B cell (primary cell): ENCODE results near the gene CYTH4. TPM values are rescaled to one million over a fixed set of nuclear protein-coding genes. Genes with fewer than 3 reads are reported as not detected.

Experiments used
- ATAC-seq: fragments of 200-7000 bp; cut with Tn5 transposase; one replicate; pipeline ENCODE4 v1.10.0; 2021; ENCODE audit warnings: low read depth, mild to moderate bottlenecking, moderate number of reproducible peaks, moderate library complexity
- CTCF ChIA-PET: fragments of 350-600 bp; sonication (Branson Sonifier 250); formaldehyde crosslinking; loops from one replicate; lab custom pipeline; 2021; ENCODE audit warnings: antibody characterized with exemption, inconsistent platforms; lab: Charles Lee
- POLR2A ChIA-PET: fragments of 350-600 bp; sonication (Branson Sonifier 250); formaldehyde crosslinking; loops from one replicate; lab custom pipeline; 2021; ENCODE audit warnings: antibody characterized with exemption; lab: Charles Lee
- DNase-seq: peaks from one replicate; pipeline ENCODE4 v3.0.0; 2013
- H2AFZ ChIP-seq: 2 replicates; pipeline ENCODE4 v1.6.1; 2012; ENCODE audit warnings: mild to moderate bottlenecking, low read depth, low read length; ENCODE audit not compliant: insufficient read depth, poor library complexity, severe bottlenecking
- H3K27ac ChIP-seq, 2 donors: 1 replicate in 1 of 2; 2 replicates in 1 of 2; pipeline ENCODE4 v1.5.1; 2012 to 2013; ENCODE audit warnings: low read length in 2 of 2, mild to moderate bottlenecking in 2 of 2, moderate library complexity in 1 of 2
- H3K27me3 ChIP-seq, 4 experiments: fragments of 200-600 bp in 1 of 4; sonication (generic) in 1 of 4; replicated peaks in 1 of 4; 1 replicate in 2 of 4; 2 replicates in 2 of 4; pipeline versions ENCODE4 v1.6.1 to v1.7.0; 2013 to 2016; ENCODE audit warnings: low read length in 3 of 4, mild to moderate bottlenecking in 2 of 4, mixed read lengths in 1 of 4, moderate library complexity in 1 of 4; ENCODE audit not compliant: insufficient read depth in 4 of 4, control insufficient read depth in 3 of 4; ENCODE audit errors: control extremely low read depth in 1 of 4
- H3K36me3 ChIP-seq, 2 experiments: replicated peaks in 1 of 2; 1 replicate in 1 of 2; 2 replicates in 1 of 2; pipeline versions ENCODE4 v1.6.1 to v1.7.1; 2013; ENCODE audit warnings: low read length in 1 of 2; ENCODE audit not compliant: insufficient read depth in 2 of 2, control insufficient read depth in 1 of 2; ENCODE audit errors: control extremely low read depth in 1 of 2, extremely low read depth in 1 of 2
- H3K4me1 ChIP-seq, 2 donors: fragments of 200-600 bp in 1 of 2; sonication (generic) in 1 of 2; 1 replicate in 1 of 2; 2 replicates in 1 of 2; pipeline versions ENCODE4 v1.5.1 to v1.6.1; 2013 to 2017; ENCODE audit warnings: low read length in 2 of 2; ENCODE audit not compliant: control insufficient read depth in 2 of 2, insufficient read depth in 2 of 2
- H3K4me2 ChIP-seq: replicated peaks from 2 replicates; pipeline ENCODE3; 2012; ENCODE audit warnings: mild to moderate bottlenecking, low read depth, low read length; ENCODE audit not compliant: poor library complexity, severe bottlenecking
- H3K4me3 ChIP-seq, 5 experiments: fragments of 200-600 bp in 1 of 5; sonication (generic) in 1 of 5; 1 replicate in 3 of 5; 2 replicates in 2 of 5; pipeline versions ENCODE4 v1.5.1 to v1.7.0; 2011 to 2016; ENCODE audit warnings: low read length in 4 of 5, mild to moderate bottlenecking in 4 of 5, low read depth in 2 of 5, control low read depth in 1 of 5, moderate library complexity in 1 of 5; ENCODE audit not compliant: insufficient read depth in 1 of 5; ENCODE audit errors: control extremely low read depth in 1 of 5, extremely low read depth in 1 of 5
- H3K79me2 ChIP-seq: fragments of 200-600 bp; sonication (generic); one replicate; pipeline ENCODE4 v1.6.0; 2016; ENCODE audit warnings: low read length; ENCODE audit not compliant: control insufficient read depth, insufficient read depth
- H3K9ac ChIP-seq: fragments of 200-600 bp; sonication (generic); 2 replicates; pipeline ENCODE4 v1.6.1; 2017; ENCODE audit warnings: mild to moderate bottlenecking, low read length, moderate library complexity
- H3K9me3 ChIP-seq, 3 donors: one replicate each; pipeline versions ENCODE4 v1.6.1 to v1.7.1; 2013; ENCODE audit warnings: low read length in 2 of 3; ENCODE audit not compliant: control insufficient read depth in 2 of 3, insufficient read depth in 1 of 3; ENCODE audit errors: control extremely low read depth in 1 of 3
- H4K20me1 ChIP-seq: 2 replicates; pipeline ENCODE4 v1.6.0; 2012; ENCODE audit warnings: mild to moderate bottlenecking, low read length; ENCODE audit not compliant: insufficient read depth, control insufficient read depth, poor library complexity, severe bottlenecking
- H3K27ac Mint-ChIP-seq: one replicate; pipeline ENCODE4 v1.8.0; 2021; ENCODE audit warnings: mixed read lengths
- H3K27me3 Mint-ChIP-seq: one replicate; pipeline ENCODE4 v1.8.0; 2021; ENCODE audit warnings: mixed read lengths
- H3K4me1 Mint-ChIP-seq: one replicate; pipeline ENCODE4 v1.8.0; 2021; ENCODE audit warnings: mixed read lengths
- H3K4me3 Mint-ChIP-seq: one replicate; pipeline ENCODE4 v1.8.0; 2021; ENCODE audit warnings: mixed read lengths
- H3K9me3 Mint-ChIP-seq: one replicate; pipeline ENCODE4 v1.8.0; 2022; ENCODE audit warnings: mixed read lengths; ENCODE audit not compliant: insufficient read depth
- EZH2 ChIP-seq: IDR thresholded peaks from 2 replicates; pipeline ENCODE4 v1.6.1; 2012; ENCODE audit warnings: borderline replicate concordance, low read depth, mild to moderate bottlenecking, moderate library complexity, low read length; ENCODE audit not compliant: insufficient read depth, poor library complexity, severe bottlenecking
- WGBS: methylation state at CpG from one replicate; pipeline ENCODE4 v1.1.5; 2013; ENCODE audit warnings: missing lambda C conversion rate; ENCODE audit not compliant: insufficient coverage; 5-methylcytosine and 5-hydroxymethylcytosine counted together
- intact Hi-C: fragments of 100-400 bp; cut with micrococcal nuclease; formaldehyde crosslinking; loops from one replicate; pipeline ENCODE4 v1.10.0; 2022
- polyA plus RNA-seq: library from polyadenylated mRNA; depleted of rRNA; stranded (reverse); fragments of >200 nt; gene quantifications from 2 replicates; pipeline ENCODE4 v1.2.3, GENCODE V29; 2012
- total RNA-seq, 2 donors: library from RNA; stranded (reverse); fragments of 120-200 nt in 1 of 2; gene quantifications; 1 replicate in 1 of 2; 2 replicates in 1 of 2; pipeline versions ENCODE4 v1.2.3 to v1.2.4, GENCODE V29; 2013 to 2022
- TF ChIP-seq, protein P1 (sequence below): fragments of 200-600 bp; IDR thresholded peaks from one replicate; pipeline ENCODE4 v1.8.0; 2022; ENCODE audit warnings: antibody characterized with exemption, mild to moderate bottlenecking

The CYTH4 gene
- total and polyA plus RNA-seq, 2 donors (not counting 1 experiment from before 2014, with no cell fraction given) = 98.0 to 154 TPM

DNA sequence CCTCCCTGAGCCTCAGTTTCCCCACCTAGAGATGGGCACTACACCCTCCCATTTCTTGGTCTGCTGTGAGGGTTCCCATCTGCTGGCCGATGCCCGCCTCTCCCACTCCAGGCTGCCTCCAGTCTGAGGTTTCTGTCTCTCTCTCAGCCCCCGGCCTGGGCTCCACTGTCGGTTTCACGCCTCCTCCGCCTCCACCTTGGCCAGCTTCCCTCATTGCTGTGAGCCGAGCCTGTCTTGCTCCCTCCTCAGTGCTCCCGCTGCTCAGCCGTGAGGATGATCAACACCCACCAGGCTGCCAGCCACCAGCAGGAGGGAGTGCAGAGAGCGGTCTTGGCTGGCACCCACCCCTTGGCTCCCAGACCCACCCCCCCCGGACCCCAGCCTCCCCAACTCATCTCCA, 61.0 kb downstream of the CYTH4 start:
- DNase-seq (no peak), ATAC-seq (no peak)
- no peaks in the 10 kb centered on the region for H3K36me3 ChIP-seq
- TF ChIP-seq, protein P1, sequence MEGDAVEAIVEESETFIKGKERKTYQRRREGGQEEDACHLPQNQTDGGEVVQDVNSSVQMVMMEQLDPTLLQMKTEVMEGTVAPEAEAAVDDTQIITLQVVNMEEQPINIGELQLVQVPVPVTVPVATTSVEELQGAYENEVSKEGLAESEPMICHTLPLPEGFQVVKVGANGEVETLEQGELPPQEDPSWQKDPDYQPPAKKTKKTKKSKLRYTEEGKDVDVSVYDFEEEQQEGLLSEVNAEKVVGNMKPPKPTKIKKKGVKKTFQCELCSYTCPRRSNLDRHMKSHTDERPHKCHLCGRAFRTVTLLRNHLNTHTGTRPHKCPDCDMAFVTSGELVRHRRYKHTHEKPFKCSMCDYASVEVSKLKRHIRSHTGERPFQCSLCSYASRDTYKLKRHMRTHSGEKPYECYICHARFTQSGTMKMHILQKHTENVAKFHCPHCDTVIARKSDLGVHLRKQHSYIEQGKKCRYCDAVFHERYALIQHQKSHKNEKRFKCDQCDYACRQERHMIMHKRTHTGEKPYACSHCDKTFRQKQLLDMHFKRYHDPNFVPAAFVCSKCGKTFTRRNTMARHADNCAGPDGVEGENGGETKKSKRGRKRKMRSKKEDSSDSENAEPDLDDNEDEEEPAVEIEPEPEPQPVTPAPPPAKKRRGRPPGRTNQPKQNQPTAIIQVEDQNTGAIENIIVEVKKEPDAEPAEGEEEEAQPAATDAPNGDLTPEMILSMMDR = no peak
- no peak for TF ChIP-seq EZH2
- Mint-ChIP-seq H3K27ac (no peak overlapping the region), H3K9me3 (no peaks in the 10 kb centered on the region), H3K27me3 (peaks cover 30% of the 10 kb centered on the region), H3K4me3 (no peak overlapping the region), H3K4me1 (peaks cover under 1% of the 10 kb centered on the region)
- H3K9me3 ChIP-seq = no peaks in the 10 kb centered on the region
- H3K27me3 ChIP-seq = peaks cover 0 to 3% (median 1%) of the 10 kb centered on the region in 4 experiments
- no peak overlapping the region for H3K9ac ChIP-seq
- ChIA-PET CTCF (no interaction called here), POLR2A (no interaction called here)
- 89% methylated on average over 9 of the region's 11 CpGs for WGBS
- no peaks in the 10 kb centered on the region for H3K79me2 ChIP-seq
- no peak overlapping the region for H3K4me3 ChIP-seq
- intact Hi-C loops = no loop called here
- no peak overlapping the region for H3K4me2 ChIP-seq
- no peak overlapping the region for H3K27ac ChIP-seq
- H4K20me1 ChIP-seq = no peaks in the 10 kb centered on the region
- H2AFZ ChIP-seq = no peak overlapping the region
- H3K4me1 ChIP-seq = no peaks in the 10 kb centered on the region

DNA sequence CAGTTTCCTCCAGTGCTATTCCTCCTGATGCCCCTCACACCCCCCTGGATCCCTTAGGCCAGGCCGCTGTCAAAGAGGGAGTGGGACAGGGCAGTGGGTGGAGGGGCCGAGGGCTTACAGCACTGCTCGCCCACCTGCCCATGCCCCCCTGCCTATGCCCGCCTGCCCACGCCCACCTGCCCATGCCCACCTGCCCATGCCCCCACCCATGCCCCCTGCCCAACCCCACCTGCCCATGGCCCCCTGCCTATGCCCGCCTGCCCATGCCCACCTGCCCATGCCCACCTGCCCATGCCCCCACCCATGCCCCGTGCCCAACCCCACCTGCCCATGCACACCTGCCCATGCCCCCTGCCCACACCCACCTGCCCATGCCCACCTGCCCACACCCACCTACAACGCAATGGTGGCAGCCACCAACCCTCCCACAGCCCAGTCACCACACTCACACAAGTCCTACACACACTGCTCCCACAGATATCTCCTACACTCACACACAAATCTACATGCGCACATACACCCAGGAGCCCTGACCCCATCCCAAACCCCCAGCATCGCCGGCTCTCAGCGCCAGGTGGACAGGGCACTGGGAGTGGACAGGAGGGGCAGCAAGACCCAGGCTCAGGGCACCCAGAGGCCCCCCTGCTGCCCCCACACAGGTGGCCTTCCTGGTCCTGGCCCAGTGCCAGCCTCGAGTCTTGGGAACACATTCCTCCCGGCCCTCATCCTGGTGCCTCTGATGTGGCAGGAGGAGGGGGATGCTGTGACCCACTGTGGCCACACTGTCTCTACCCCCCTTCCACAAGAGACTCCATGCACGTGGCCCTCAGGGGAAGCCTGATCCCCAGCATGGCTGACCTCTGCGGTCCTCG, 61.8 kb downstream of the CYTH4 start:
- H3K79me2 ChIP-seq = no peaks in the 10 kb centered on the region
- ChIA-PET POLR2A (no interaction called here), CTCF (no interaction called here)
- H3K4me2 ChIP-seq = no peak overlapping the region
- no peaks in the 10 kb centered on the region for H3K4me1 Mint-ChIP-seq
- H3K4me3 Mint-ChIP-seq = no peak overlapping the region
- DNase-seq = no peak
- WGBS = 87% methylated on average over 12 of the region's 17 CpGs
- no peaks in the 10 kb centered on the region for H3K4me1 ChIP-seq
- H2AFZ ChIP-seq = no peak overlapping the region
- H3K27me3 Mint-ChIP-seq = peaks cover 26% of the 10 kb centered on the region
- no peak for TF ChIP-seq EZH2
- TF ChIP-seq, protein P1 = no peak
- H3K9me3 Mint-ChIP-seq = no peaks in the 10 kb centered on the region
- H3K9ac ChIP-seq = no peak overlapping the region
- ATAC-seq = no peak
- H3K27ac ChIP-seq = no peak overlapping the region
- no peaks in the 10 kb centered on the region for H3K9me3 ChIP-seq
- no peak overlapping the region for H3K4me3 ChIP-seq
- intact Hi-C loops = no loop called here
- H3K36me3 ChIP-seq = no peaks in the 10 kb centered on the region
- H3K27ac Mint-ChIP-seq = no peak overlapping the region
- peaks cover 0 to 2% (median 0%) of the 10 kb centered on the region in 4 experiments for H3K27me3 ChIP-seq
- no peaks in the 10 kb centered on the region for H4K20me1 ChIP-seq
